Activated T-cell treated with anti-CD3 and anti-CD28 coated beads for 4 hours (primary cell): ENCODE results near the gene PPP4R3A.
"Not testable (repeated sequence)": the region's sequence is repeated elsewhere in the genome, so short reads cannot be mapped to it uniquely, and the experiment has no call there.

Experiments used
- DNase-seq: peaks from one replicate; pipeline ENCODE4 v3.0.0-alpha.2; 2020

The PPP4R3A gene

DNA sequence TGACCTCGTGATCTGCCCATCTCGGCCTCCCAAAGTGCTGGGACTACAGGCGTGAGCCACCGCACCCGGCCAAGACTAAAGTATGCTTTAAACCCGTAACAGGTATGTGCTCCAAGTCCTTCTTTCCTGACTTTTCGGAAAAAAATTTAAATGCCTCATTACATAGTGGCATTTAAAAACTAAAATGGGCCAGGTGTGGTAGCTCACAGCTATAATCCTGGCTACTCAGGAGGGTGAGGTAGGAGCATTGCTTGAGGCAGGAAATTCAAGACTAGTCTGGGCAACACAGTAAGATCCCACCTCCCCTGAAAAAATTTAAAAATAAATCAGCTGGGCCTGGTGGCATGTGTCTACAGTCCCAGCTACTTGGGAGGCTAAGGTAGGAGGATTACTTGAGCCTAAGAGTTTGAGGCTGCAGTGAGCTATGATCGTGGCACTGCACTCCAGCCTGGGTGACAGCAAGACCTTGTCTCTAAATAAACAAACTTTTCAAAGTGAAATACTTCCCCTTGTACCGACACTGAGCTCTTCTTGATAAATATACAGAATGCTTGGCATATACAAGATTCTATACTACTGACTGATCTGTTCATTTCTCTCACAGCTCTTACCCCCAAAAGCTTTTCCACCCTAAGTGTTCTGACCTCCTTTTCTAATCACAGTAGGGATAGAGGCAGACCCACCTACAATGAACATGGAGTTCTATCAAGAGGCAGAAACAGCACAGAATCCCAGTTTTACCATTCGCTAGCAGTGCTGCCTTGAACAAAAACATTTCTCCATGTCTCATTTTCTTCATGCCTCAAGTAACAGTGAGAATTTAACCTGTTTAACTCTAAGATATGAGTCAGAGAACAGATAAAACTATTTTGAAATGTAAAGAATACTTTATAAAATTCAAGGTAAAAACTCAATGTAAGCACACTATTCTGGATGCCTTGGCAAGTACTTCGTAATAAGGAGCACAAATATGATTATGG lies 7.9 kb downstream of the PPP4R3A start:
- no peak for DNase-seq

DNA sequence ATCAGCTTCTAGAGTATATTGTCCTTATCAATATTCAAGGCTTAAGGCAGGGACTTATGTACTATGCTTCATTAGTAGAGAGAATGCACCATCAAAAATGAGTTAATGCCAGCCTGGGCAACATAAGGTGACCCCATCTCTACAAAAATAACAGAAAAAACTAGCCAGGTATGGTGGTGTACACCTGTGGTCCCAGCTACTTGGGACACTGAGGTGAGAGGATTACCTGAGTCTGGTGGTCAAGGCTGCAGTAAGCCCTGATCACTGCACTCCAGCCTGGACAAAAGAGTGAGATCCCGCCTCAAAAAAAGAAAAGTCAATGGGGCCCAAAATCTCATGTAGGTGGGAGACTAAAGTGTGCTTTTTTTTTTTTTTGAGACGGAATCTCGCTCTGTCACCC lies 8.8 kb downstream of the PPP4R3A start:
- no peak for DNase-seq

DNA sequence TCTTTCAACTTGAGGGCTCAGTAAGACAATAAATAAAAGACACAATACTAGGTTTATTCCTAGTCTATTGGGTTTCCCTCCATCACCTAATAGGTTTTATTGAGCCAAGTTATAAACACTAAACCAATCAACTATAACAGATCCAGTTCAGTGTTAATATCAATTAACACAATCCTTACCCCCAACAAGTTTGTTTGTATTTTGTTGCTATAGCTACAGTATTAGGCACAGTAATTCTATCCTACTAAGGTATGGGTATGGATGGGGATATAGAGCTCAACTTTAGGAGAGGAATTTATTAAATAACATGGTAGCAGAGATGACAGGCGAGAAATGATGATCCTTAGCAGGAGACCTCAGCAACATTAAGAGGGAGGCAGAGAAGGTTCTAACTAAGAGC lies 13.3 kb downstream of the PPP4R3A start:
- no peak for DNase-seq

DNA sequence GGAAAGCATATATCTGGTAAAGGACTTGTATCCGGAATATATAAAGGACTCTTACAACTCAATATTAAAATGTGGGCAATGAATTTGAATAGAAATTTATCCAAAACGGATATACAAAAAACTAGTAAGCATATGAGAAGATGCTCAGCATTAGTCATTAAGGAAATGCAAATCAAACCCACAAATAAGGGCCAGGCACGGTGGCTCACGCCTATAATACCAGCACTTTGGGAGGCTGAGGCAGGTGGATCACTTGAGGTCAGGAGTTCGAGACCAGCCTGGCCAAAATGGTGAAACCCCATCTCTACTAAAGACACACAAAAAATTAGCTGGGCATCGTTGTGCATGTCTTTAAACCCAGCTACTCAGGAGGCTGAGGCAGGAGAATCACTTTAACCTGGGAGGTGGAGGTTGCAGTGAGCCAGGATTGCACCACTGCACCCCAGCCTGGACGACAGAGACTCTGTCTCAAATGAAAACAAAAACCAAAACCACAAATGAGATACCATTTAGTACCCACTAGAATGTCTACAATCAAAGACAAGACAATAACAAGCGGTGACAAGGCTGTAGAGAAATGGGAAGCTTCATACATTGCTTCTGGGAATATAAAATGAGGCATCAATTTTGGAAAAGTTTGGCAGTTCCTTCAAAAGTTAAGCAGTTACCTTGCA lies 15.6 kb downstream of the PPP4R3A start:
- not testable (repeated sequence) for DNase-seq

DNA sequence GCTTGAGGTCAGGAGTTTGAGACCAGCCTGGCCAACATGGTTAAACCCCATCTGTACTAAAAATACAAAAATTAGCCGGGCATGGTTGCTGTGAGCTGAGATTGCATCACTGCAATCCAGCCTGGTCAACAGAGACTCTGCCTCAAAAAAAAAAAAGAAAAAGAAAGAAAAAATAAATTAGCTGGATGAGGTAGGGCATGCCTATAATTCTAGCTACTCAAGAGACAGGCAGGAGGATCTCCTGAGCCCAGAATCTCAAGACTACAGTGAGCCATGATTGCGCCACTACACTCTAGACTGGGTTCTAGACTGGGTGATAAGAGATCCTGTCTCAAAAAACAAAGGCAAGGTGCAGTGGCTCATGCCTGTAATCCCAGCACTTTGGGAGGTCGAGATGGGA lies 16.9 kb downstream of the PPP4R3A start:
- no peak for DNase-seq

DNA sequence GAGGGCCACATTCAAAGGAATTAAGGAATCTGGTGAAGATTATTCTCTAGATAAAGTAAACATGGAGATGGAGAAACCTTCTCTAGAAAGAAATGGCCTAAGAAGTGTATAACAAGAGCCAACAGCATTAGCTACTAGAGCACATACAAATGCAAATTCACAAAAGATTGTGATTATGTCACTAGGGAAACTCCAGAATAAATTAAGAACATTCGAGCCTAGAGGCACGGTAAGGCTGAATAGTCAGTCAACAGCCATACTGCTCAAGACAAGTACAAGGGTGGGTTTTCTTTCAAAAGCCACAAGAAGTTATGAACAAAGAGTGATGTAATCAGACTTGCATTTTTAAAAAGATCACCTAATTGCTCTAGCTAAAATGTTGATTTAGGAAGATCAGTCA lies 25.4 kb downstream of the PPP4R3A start:
- DNase-seq, result no peak

DNA sequence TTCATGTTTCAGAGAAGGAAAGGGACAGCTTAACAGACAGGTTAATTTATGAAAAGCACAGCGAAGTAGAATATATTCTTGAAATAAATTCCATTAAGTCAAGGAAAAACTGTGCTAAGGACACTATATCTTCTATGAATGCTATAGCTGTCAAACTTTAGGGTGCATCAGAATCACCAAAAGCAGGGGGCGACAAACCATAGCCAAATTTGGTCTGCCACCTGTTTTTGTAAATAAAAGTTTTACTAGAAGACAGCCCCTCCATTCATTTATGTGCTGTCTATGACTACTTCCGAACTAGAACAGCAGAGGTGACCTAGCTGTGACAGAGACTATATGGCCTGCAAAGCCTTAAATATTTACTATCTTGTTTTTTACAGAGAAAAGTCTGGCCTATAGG lies 25.9 kb downstream of the PPP4R3A start:
- no peak for DNase-seq

DNA sequence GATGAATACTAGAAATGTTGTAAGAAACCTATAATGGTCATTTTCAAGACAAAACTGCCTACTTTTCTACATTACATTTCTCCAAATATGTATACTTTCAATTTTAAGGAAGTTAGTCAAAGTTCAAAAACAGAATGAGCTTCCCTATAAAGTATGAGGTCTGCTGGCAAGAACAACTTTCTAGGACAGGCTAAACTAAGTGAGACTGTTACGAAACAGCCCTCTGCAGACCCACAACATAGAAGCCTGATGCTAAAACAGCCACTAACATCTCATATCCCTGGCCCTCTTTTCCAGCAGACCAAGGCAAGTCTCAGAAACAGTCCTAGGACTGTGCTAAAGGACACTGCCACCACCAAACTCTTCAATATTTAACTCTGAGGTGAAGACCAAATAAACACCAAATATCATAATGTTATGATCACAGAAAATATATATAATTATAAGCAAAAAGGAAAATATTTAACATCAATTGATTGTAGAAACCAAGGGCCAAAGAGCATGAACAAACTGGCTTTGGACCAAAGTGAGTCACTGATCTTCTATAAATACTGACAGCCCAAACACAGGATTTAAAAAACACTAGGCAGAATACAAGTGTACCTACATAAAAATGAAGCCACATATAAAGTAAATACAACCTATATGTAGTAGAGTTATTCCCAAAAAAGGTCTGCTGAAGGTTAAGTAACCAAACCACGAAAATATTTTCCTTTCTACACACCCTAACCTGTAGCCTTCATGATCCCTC lies 27.7 kb downstream of the PPP4R3A start:
- no peak for DNase-seq

DNA sequence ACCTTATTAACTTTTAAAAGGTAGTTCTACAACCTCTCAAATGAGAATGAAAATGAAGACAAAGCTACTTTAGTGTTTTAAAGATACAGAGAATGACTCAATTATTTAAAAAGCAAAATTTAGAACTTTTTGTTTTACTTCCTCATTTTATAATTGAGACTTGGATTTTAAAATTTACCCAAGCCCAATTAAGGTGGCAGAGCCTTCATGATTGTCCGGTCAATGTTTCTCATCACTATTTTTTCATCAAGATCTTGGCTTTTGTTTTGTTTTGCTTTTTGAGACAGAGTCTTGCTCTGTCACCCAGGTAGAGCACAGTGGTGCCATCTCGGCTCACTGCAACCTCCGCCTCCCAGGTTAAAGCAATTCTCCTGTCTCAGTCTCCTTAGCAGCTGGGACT lies 32.7 kb downstream of the PPP4R3A start:
- no peak for DNase-seq

DNA sequence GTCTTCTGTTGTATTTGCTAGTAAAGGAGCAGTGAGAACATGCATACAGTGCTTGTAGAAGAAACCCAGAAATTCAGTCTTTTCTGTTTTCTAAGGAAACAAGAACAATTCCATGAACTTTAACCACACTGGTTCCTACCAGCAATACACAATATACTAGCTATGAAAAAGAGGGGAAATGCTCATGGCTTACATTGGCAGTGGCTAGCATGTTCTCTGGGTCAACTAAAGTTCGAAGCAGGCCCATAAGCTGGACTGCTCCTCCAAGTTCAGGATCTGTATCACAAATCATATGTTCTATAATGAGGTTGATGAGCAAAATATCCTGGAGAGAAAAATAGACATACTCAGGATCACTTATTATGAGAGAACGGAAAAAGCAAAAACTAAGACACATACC lies 37.1 kb downstream of the PPP4R3A start:
- DNase-seq, result no peak

DNA sequence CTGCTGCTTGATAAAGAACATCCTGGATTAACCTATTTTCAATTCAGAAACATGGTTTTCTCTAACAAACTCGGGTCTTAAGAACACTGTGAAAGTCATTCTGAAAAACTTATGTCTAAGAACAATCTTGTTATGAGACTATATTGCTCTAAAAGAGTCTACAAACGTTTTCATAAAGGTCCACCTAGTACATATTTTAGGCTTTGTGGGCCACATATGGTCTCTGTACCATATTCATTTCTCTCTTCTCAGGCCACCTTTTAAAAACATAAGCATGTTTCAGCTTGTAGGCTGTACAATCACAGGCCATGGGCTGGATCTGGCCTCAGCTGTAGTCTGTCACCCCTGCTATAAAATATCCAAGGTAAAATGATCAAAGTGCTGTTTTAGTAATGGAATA lies 39.9 kb downstream of the PPP4R3A start:
- no peak for DNase-seq

DNA sequence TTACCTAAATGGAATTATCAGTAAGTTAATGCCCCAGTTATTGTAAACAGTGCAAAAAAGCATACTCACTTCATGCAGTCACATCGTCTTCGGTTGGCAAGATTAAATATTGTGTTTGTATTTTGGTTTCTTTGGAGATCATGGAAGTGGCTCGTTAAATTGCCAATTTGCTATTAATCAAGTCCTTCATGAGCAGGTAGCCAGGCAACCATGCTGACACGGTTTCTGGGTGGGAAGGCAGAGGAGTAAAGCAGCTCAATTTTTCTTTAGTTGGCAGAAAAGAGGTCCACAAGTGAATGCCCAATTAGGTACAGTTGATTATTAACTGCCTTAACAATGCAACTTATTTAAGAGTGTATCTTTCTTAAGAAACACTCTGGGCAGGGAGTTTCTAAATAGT lies 43.9 kb downstream of the PPP4R3A start:
- no peak for DNase-seq

DNA sequence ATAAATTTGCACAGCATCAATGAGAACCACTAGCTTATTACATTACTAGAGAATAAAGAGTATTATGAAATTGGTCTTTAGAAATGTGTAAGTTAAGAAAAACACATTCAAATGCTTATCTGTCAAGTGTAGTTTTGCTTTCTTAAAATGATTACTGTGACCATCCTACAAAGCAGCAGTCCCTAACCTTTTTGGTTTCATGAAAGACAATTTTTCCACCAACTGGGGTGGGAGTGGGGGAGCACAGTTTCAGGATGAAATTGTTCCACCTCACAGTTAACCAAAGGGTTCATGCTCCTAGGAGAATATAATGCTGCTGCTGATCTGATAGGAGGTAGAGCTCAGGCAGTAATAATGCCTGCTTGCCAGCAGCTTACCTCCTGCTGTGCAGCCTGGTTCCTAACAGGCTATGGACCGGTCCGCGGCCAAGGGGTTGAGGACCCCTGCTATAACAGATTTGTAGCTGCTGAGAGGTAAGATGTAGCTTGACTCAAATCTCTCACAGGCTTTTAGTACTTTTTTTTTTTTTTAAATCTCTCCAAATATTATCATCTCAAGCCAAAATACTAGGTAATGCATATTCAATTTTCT lies 45.4 kb downstream of the PPP4R3A start:
- no peak for DNase-seq

DNA sequence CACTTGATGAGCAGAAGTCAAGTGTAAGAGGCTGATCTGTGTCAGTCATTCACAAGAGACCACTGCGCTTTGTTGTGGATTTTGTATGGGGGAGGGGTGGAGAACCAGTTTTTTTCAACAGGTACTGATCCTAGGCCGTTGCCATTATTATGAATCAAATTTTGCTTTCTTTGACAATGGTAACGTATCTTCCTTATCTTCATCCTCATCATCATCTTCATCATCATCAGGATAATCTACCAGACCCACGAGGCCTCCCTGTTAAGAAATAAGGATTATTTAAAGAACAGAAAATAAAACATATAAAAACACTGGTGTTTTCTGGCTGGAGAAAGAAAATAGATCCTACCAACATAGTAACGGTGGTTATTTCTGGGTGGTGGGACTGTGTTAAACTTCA lies 51.5 kb downstream of the PPP4R3A start:
- DNase-seq, result no peak

DNA sequence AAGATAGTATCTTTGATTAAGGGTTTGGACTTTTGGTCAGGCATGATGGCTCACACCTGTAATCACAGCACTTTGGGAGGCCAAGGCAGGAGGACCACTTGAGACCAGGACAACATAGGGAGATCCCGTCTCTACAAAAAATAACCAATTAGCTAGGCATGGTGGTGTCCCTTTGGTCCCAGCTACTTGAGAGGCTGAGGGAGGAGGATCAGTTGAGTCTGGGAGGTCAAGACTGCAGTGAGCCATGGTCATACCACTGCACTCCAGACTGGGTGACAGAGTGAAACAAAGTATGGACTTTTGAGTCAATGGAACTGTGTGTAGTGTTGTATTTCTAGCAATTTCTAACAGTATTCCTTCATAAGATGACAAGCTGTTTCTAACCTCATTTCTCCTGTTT lies 53.8 kb downstream of the PPP4R3A start:
- no peak for DNase-seq

DNA sequence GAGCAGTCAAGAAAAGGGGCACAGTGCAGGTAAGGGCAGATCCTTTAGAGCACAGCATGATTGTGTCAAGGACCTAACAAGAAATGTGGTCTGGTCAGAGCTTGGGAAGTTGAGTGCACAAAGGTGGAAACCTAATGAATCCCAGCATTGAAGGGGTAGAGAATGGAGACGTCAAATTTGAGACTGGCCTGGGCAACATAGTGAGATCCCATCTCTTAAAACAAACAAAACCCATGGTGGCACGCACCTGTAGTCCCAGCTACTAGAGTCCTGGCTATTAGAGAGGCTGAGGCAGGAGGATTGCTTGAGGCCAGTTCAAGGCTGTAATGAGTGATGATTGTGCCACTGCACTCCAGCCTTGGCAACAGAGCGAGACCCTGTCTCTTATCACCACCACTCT lies 55.5 kb downstream of the PPP4R3A start:
- no peak for DNase-seq

DNA sequence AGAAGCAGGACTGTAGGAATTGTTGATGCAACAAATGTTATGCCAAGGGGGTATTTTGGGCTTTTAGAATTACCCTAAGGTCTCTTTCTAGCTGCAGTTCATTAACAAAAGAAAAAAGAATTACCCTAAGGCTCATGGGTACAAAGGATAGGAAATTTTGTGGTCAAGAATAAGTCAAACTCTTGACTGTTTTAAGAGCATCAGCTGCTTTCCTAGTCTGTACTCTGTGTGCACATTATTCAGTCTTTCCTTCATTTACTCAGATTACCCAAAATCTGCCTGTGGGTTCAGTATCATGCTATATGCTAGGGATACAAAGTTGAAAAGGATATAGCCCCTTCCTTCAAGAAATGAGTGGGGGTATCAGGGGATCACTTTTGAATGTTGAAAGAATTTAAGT lies 56.0 kb downstream of the PPP4R3A start:
- no peak for DNase-seq

DNA sequence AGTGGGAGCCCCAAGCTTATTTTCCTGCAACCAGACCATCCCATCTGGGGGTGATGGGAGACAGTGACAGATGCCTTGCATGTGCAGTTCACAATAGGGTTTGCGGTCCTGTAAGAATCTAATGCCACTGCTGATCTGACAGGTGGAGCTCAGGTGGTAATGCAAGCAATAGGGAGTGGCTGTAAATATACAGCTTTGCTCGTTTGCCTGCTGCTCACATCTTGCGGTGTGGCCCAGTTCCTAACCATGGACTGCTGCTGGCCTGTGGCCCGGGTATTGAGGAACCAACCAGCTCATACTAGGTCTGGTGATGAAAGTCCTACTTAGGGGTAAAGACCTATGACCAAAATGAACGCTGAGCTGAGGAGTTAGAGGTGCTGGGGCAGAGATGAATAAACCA lies 56.4 kb downstream of the PPP4R3A start:
- DNase-seq, result no peak

DNA sequence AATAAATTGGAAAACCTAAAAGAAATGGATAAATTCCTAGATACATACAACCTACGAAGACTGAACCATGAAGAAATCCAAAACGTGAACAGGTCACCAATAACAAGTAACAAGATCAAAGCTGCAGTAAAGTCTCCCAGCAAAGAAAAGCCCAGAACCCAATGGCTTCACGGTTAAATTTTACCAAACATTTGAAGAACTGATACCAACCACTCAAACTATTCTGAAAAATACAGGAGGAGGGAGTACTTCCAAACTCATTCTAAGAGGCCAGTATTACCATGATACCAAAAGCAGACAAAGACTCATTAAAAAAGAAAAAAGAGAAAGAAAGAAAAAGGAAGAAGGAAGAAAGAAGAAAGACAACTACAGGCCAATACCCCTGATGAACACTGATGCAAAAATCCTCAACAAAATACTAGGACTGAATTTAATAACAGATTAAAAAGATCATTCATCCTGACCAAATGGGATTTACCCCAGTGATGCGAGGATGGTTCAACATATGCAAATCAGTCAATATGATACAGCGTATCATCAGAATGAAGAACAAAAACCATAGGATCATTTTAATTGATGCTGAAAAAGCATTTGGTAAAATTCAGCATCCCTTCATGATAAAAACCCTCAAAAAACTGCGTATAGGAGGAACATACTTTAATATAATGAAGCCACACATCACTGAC lies 65.6 kb downstream of the PPP4R3A start:
- DNase-seq, result no peak

DNA sequence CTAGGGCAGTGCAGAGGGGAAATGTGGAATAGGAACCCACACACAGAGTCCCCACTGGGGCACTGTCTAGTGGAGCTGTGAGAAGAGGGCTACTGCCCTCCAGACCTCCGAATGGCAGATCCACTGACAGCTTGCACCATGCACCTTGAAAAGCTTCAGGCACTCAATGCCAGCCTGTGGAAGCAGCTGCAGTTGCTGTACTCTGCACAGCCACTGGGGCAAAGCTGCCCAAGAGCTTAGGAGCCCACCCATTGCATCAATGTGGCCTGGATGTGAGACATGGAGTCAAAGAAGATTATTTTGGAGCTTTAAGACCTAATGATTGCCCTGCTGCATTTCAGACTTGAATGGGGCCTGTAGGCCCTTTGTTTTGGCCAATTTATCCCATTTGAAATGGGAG lies 70.8 kb downstream of the PPP4R3A start:
- DNase-seq, result no peak

DNA sequence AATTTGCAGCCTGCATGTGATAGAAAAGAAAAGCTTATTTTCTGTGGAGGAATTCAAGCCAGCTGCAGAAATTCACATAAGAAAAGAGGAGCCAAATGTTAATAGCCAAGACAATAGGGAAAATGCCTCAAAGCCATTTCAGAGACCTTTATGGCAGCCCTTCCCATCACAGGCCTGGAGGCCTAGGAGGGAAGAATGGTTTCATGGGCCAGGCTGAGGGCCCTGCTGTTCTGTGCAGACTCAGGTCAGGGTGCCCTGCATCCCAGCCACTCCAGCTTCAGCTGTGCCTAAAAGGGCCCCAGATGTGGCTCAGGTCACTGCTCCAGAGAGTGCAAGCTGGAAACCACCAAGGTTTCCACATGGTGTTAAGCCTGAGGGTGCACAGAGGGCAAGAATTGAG lies 71.3 kb downstream of the PPP4R3A start:
- no peak for DNase-seq

DNA sequence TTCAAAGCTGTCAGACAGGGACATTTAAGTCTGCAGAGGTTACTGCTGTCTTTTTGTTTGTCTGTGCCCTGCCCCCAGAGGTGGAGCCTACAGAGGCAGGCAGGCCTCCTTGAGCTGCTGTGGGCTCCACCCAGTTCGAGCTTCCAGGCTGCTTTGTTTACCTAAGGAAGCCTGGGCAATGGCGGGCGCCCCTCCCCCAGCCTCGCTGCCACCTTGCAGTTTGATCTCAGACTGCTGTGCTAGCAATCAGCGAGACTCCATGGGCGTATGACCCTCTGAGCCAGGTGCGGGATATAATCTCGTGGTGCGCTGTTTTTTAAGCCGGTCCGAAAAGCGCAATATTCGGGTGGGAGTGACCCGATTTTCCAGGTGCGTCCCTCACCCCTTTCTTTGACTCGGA lies 73.8 kb downstream of the PPP4R3A start:
- DNase-seq, result not testable (repeated sequence)

DNA sequence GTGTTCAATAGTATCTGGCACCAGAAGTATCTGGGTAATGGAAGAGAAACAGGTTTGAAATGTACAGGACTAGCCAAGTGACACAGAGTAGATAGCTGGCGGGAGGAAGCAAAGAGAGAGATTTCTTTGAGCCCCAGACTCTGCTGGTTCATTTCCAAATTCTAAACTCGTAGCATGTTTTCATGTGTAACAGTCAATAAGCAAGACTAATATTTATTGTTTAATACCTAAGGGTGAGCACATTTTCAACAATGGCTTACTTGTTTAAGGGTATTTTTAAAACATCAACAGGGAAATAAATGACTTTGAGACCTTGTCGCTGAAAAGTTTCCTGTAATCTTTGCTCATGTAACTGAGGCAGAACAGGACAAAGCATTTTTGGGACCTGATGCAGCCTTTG lies 80.7 kb downstream of the PPP4R3A start:
- no peak for DNase-seq
